OCI-LY1 (cell line): ENCODE data around the gene TIMM44.

Experiments used
- EZH2 ChIP-seq: fragments of 200-600 bp; sonication (generic), shearing (Covaris generic); IDR thresholded peaks from 2 replicates; pipeline ENCODE4 v1.8.0; 2017; ENCODE audit warnings: borderline replicate concordance, mixed run types, mild to moderate bottlenecking, antibody characterized with exemption, low read length, moderate library complexity, mixed read lengths
- TF ChIP-seq, protein P1 (sequence below): fragments of 200-600 bp; sonication (generic), shearing (Covaris generic); IDR thresholded peaks from 2 replicates; pipeline ENCODE4 v1.5.1; 2017; ENCODE audit warnings: mild to moderate bottlenecking, antibody characterized with exemption, low read length, moderate library complexity, mixed read lengths

DNA sequence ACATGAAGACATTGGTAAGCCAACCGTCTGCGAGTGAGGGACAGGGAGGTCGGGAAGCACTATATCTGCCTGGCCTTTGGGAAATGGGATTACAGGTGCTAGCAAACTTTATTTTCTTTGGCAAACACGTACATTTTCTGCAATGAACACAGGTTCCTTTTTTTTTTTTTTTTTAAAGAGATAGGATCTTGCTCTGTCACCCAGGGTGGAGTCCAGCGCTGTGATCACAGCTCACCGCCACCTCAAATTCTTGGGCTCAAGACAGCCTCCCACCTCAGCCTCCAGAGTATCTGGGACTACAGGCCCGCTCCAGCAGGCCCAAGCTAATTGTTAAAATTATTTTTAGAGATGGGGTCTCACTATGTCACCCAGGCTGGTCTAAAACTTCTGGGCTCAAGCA, 37.7 kb upstream of the TIMM44 start:
- TF ChIP-seq, protein P1, sequence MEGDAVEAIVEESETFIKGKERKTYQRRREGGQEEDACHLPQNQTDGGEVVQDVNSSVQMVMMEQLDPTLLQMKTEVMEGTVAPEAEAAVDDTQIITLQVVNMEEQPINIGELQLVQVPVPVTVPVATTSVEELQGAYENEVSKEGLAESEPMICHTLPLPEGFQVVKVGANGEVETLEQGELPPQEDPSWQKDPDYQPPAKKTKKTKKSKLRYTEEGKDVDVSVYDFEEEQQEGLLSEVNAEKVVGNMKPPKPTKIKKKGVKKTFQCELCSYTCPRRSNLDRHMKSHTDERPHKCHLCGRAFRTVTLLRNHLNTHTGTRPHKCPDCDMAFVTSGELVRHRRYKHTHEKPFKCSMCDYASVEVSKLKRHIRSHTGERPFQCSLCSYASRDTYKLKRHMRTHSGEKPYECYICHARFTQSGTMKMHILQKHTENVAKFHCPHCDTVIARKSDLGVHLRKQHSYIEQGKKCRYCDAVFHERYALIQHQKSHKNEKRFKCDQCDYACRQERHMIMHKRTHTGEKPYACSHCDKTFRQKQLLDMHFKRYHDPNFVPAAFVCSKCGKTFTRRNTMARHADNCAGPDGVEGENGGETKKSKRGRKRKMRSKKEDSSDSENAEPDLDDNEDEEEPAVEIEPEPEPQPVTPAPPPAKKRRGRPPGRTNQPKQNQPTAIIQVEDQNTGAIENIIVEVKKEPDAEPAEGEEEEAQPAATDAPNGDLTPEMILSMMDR, result no peak
- TF ChIP-seq EZH2, result no peak
